GM20000 (cell line): ENCODE data around the gene ESRRA.

Experiments
- DNase-seq: peaks from one replicate; pipeline ENCODE4 v3.0.0; 2012; ENCODE audit warnings: low spot score
- CTCF ChIP-seq: IDR thresholded peaks from 2 replicates; pipeline ENCODE4 v1.5.1; 2012; ENCODE audit warnings: mild to moderate bottlenecking, control low read depth; ENCODE audit errors: extremely low read depth, missing control alignments

Gene ESRRA

GRCh38 chr11:64296830-64297698 is 8.3 kb upstream of the ESRRA start:
- TF ChIP-seq CTCF = no peak
- no peak for DNase-seq

- DNase-seq = no peak
- TF ChIP-seq CTCF = no peak
Observed at GRCh38 chr11:64297699-64298358, 7.5 kb upstream of the ESRRA start.

GRCh38 chr11:64298966-64299846 is 6.1 kb upstream of the ESRRA start:
- no peak for TF ChIP-seq CTCF
- DNase-seq = peak; percentile 33

- no peak for DNase-seq
Observed at GRCh38 chr11:64299847-64300648, 5.3 kb upstream of the ESRRA start, which contains the start of gene CATSPERZ. TSS of gene CATSPERZ (plus strand) at chr11:64300358. CDS start at chr11:64300411, 53 bp downstream.

GRCh38 chr11:64303109-64304031 is 2.0 kb upstream of the ESRRA start:
- DNase-seq = no peak
- no peak for TF ChIP-seq CTCF

More at GRCh38 chr11:64299847-64300648, 5.3 kb upstream of the ESRRA start, which contains the start of gene CATSPERZ:
- peak; percentile 5 for TF ChIP-seq CTCF

- DNase-seq = no peak
Observed at GRCh38 chr11:64304032-64304315, 1.4 kb upstream of the ESRRA start.

More at GRCh38 chr11:64304032-64304315, 1.4 kb upstream of the ESRRA start:
- no peak for TF ChIP-seq CTCF
